Chondrocyte (in vitro differentiated cells): ENCODE data around the gene CMIP. TPM values are rescaled to one million over a fixed set of nuclear protein-coding genes. Genes with fewer than 3 reads are reported as not detected.

Experiments
- DNase-seq: peaks from one replicate; pipeline ENCODE4 v3.0.0; 2021; ENCODE audit warnings: mixed read lengths, low spot score
- H3K27ac Mint-ChIP-seq: one replicate; pipeline ENCODE4 v1.8.0; 2021; ENCODE audit warnings: mild to moderate bottlenecking, moderate library complexity, mixed read lengths; ENCODE audit not compliant: unreplicated experiment
- H3K27me3 Mint-ChIP-seq: 2 replicates; pipeline ENCODE4 v1.8.0; 2021; ENCODE audit warnings: low read depth, mixed read lengths
- H3K36me3 Mint-ChIP-seq: 2 replicates; pipeline ENCODE4 v1.8.0; 2021; ENCODE audit warnings: low read depth, mixed read lengths
- H3K4me1 Mint-ChIP-seq: 2 replicates; pipeline ENCODE4 v1.8.0; 2021; ENCODE audit warnings: low read depth, mild to moderate bottlenecking, mixed read lengths
- H3K4me3 Mint-ChIP-seq: one replicate; pipeline ENCODE4 v1.8.0; 2021; ENCODE audit warnings: mild to moderate bottlenecking, moderate library complexity, mixed read lengths; ENCODE audit not compliant: unreplicated experiment
- H3K9me3 Mint-ChIP-seq: 2 replicates; pipeline ENCODE4 v1.8.0; 2021; ENCODE audit warnings: low read depth, mixed read lengths
- total RNA-seq: library from RNA; stranded (reverse); gene quantifications from 3 replicates; pipeline ENCODE4 v1.2.1, GENCODE V29; 2021
- TF ChIP-seq, protein P1 (sequence below): fragments of 200-600 bp; sonication (generic); IDR thresholded peaks from 2 replicates; pipeline ENCODE4 v1.5.0; 2021; ENCODE audit warnings: antibody characterized with exemption, mild to moderate bottlenecking, moderate library complexity

The CMIP gene
- total RNA-seq, 1 donor from 2014 or later: 62.9 TPM

GRCh38 chr16:81455720-81456494, 11.3 kb downstream of the CMIP start:
- H3K4me3 Mint-ChIP-seq: no peak overlapping the region
- no peak for DNase-seq
- TF ChIP-seq, protein P1, sequence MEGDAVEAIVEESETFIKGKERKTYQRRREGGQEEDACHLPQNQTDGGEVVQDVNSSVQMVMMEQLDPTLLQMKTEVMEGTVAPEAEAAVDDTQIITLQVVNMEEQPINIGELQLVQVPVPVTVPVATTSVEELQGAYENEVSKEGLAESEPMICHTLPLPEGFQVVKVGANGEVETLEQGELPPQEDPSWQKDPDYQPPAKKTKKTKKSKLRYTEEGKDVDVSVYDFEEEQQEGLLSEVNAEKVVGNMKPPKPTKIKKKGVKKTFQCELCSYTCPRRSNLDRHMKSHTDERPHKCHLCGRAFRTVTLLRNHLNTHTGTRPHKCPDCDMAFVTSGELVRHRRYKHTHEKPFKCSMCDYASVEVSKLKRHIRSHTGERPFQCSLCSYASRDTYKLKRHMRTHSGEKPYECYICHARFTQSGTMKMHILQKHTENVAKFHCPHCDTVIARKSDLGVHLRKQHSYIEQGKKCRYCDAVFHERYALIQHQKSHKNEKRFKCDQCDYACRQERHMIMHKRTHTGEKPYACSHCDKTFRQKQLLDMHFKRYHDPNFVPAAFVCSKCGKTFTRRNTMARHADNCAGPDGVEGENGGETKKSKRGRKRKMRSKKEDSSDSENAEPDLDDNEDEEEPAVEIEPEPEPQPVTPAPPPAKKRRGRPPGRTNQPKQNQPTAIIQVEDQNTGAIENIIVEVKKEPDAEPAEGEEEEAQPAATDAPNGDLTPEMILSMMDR: no peak
- peaks cover 4% of the 10 kb centered on the region for H3K36me3 Mint-ChIP-seq
- H3K9me3 Mint-ChIP-seq: no peaks in the 10 kb centered on the region
- H3K27ac Mint-ChIP-seq: no peak overlapping the region
- H3K27me3 Mint-ChIP-seq: no peaks in the 10 kb centered on the region
- H3K4me1 Mint-ChIP-seq: peaks cover 17% of the 10 kb centered on the region

GRCh38 chr16:81456523-81457325, 12.1 kb downstream of the CMIP start:
- no peak overlapping the region for H3K4me3 Mint-ChIP-seq
- TF ChIP-seq, protein P1: no peak
- H3K27ac Mint-ChIP-seq: no peak overlapping the region

GRCh38 chr16:81457326-81458133, 12.9 kb downstream of the CMIP start:
- H3K27me3 Mint-ChIP-seq: no peaks in the 10 kb centered on the region
- H3K27ac Mint-ChIP-seq: peak overlapping the region; percentile 60
- TF ChIP-seq, protein P1: no peak
- peaks cover 14% of the 10 kb centered on the region for H3K4me1 Mint-ChIP-seq
- no peak for DNase-seq
- no peaks in the 10 kb centered on the region for H3K9me3 Mint-ChIP-seq
- H3K36me3 Mint-ChIP-seq: peaks cover 4% of the 10 kb centered on the region
- no peak overlapping the region for H3K4me3 Mint-ChIP-seq

More at GRCh38 chr16:81456523-81457325, 12.1 kb downstream of the CMIP start:
- peaks cover 16% of the 10 kb centered on the region for H3K4me1 Mint-ChIP-seq
- H3K27me3 Mint-ChIP-seq: no peaks in the 10 kb centered on the region
- H3K36me3 Mint-ChIP-seq: peaks cover 4% of the 10 kb centered on the region
- DNase-seq: no peak
- no peaks in the 10 kb centered on the region for H3K9me3 Mint-ChIP-seq

DNA sequence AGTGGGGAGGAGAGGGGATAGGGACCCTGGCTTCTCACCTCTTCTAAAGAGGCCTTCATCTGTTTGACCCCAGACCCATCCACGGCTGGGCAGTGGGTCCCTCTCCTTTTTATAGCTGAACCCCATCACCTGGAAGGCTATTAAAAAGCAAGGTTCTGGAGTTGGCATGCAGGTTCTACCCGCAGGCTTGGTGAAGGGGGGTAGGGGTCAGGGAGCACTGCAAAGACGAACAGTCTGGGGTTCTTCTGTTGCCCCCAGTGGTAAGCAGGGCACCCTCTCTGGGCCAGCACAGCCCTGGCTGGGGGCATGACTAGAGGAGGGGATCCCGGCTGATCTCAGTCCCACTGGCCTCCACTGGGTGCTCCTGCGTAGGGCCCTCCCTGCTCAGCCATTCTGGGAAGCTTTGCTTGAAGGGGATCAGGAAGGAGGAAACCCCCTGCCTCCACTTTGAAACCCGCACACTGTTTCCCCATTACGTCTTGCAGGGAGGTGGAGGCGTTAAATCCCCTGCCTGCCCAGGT, 13.6 kb downstream of the CMIP start:
- H3K4me3 Mint-ChIP-seq: no peak overlapping the region
- no peak for DNase-seq
- peak overlapping the region; percentile 60 for H3K27ac Mint-ChIP-seq
- no peaks in the 10 kb centered on the region for H3K27me3 Mint-ChIP-seq
- H3K9me3 Mint-ChIP-seq: no peaks in the 10 kb centered on the region
- H3K36me3 Mint-ChIP-seq: peaks cover 4% of the 10 kb centered on the region
- TF ChIP-seq, protein P1: no peak
- H3K4me1 Mint-ChIP-seq: peaks cover 17% of the 10 kb centered on the region
